Ishikawa (cell line): ENCODE measurements around the gene TBC1D4.

Experiments
- CEBPB ChIP-seq: IDR thresholded peaks from 2 replicates; pipeline ENCODE4 v1.6.1; 2012
- CREB1 ChIP-seq: IDR thresholded peaks from 2 replicates; pipeline ENCODE4 v1.6.1; 2012; ENCODE audit warnings: low read depth
- EGR1 ChIP-seq: IDR thresholded peaks from 2 replicates; pipeline ENCODE4 v1.6.1; 2012
- EP300 ChIP-seq: IDR thresholded peaks from 2 replicates; pipeline ENCODE4 v1.6.1; 2012; ENCODE audit warnings: borderline replicate concordance
- FOXM1 ChIP-seq: IDR thresholded peaks from 2 replicates; pipeline ENCODE4 v1.6.1; 2012; ENCODE audit warnings: low read depth, borderline replicate concordance
- NFIC ChIP-seq: IDR thresholded peaks from 2 replicates; pipeline ENCODE4 v1.6.1; 2012
- RAD21 ChIP-seq: IDR thresholded peaks from 2 replicates; pipeline ENCODE4 v1.6.1; 2012; ENCODE audit warnings: low read depth
- TAF1 ChIP-seq: IDR thresholded peaks from 2 replicates; pipeline ENCODE4 v1.6.1; 2012; ENCODE audit warnings: low read depth, mild to moderate bottlenecking
- TCF12 ChIP-seq: IDR thresholded peaks from 2 replicates; pipeline ENCODE4 v1.6.1; 2012; ENCODE audit warnings: low read depth
- TEAD4 ChIP-seq: IDR thresholded peaks from 2 replicates; pipeline ENCODE4 v1.6.1; 2012
- YY1 ChIP-seq: IDR thresholded peaks from 2 replicates; pipeline ENCODE4 v1.6.1; 2012; ENCODE audit warnings: low read depth
- ZBTB7A ChIP-seq: IDR thresholded peaks from 2 replicates; pipeline ENCODE4 v1.6.1; 2012; ENCODE audit warnings: low read depth
- TF ChIP-seq, protein P1 (sequence below): IDR thresholded peaks from 2 replicates; pipeline ENCODE4 v1.6.1; 2012; ENCODE audit warnings: low read depth, mild to moderate bottlenecking
- TF ChIP-seq, protein P2 (sequence below): IDR thresholded peaks from 2 replicates; pipeline ENCODE4 v1.6.1; 2012
- TF ChIP-seq, protein P3 (sequence below): IDR thresholded peaks from 2 replicates; pipeline ENCODE4 v1.6.1; 2012

Gene TBC1D4

GRCh38 chr13:75447493-75447892, 34.5 kb downstream of the TBC1D4 start:
- TF ChIP-seq YY1 (no peak), TCF12 (no peak), CEBPB (no peak), FOXM1 (no peak), NFIC (no peak), TAF1 (no peak), EP300 (no peak)
- TF ChIP-seq, protein P1, sequence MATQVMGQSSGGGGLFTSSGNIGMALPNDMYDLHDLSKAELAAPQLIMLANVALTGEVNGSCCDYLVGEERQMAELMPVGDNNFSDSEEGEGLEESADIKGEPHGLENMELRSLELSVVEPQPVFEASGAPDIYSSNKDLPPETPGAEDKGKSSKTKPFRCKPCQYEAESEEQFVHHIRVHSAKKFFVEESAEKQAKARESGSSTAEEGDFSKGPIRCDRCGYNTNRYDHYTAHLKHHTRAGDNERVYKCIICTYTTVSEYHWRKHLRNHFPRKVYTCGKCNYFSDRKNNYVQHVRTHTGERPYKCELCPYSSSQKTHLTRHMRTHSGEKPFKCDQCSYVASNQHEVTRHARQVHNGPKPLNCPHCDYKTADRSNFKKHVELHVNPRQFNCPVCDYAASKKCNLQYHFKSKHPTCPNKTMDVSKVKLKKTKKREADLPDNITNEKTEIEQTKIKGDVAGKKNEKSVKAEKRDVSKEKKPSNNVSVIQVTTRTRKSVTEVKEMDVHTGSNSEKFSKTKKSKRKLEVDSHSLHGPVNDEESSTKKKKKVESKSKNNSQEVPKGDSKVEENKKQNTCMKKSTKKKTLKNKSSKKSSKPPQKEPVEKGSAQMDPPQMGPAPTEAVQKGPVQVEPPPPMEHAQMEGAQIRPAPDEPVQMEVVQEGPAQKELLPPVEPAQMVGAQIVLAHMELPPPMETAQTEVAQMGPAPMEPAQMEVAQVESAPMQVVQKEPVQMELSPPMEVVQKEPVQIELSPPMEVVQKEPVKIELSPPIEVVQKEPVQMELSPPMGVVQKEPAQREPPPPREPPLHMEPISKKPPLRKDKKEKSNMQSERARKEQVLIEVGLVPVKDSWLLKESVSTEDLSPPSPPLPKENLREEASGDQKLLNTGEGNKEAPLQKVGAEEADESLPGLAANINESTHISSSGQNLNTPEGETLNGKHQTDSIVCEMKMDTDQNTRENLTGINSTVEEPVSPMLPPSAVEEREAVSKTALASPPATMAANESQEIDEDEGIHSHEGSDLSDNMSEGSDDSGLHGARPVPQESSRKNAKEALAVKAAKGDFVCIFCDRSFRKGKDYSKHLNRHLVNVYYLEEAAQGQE = no peak
- TF ChIP-seq, protein P2, sequence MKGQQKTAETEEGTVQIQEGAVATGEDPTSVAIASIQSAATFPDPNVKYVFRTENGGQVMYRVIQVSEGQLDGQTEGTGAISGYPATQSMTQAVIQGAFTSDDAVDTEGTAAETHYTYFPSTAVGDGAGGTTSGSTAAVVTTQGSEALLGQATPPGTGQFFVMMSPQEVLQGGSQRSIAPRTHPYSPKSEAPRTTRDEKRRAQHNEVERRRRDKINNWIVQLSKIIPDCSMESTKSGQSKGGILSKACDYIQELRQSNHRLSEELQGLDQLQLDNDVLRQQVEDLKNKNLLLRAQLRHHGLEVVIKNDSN = no peak

GRCh38 chr13:75446874-75447273, 35.1 kb downstream of the TBC1D4 start:
- TF ChIP-seq NFIC = no peak
- TF ChIP-seq, protein P3, sequence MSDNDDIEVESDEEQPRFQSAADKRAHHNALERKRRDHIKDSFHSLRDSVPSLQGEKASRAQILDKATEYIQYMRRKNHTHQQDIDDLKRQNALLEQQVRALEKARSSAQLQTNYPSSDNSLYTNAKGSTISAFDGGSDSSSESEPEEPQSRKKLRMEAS = no peak

- TF ChIP-seq YY1 (no peak), RAD21 (no peak), TCF12 (no peak), EP300 (no peak), EGR1 (no peak), TEAD4 (no peak), CREB1 (no peak), ZBTB7A (no peak), NFIC (no peak), TAF1 (no peak)
- TF ChIP-seq, protein P2 = no peak
- TF ChIP-seq, protein P1 = no peak
- TF ChIP-seq, protein P3 = no peak
Measured at GRCh38 chr13:75445717-75446499, 36.1 kb downstream of the TBC1D4 start.

DNA sequence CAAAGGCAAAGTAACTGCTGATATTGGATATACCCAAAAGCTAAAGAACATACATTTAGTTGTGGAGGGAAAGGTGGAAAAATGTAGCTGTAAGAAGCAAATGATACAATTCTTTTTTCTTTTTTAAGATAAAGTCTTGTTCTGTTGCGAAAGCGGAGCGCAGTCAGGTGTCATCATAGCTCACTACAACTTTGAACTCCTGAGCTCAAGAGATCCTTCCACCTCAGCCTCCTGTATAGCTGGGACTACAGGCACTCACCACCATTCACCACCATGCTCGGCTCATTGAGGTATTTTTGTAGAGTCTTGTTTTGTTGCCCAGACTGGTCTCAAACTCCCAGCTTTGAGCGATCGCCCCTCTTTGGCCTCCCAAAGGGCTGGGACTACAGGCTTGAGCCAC, 38.0 kb downstream of the TBC1D4 start:
- TF ChIP-seq RAD21 (no peak), EGR1 (no peak), YY1 (no peak), FOXM1 (no peak), EP300 (no peak), NFIC (no peak), TAF1 (no peak)
- TF ChIP-seq, protein P2 = no peak
- TF ChIP-seq, protein P1 = no peak
- TF ChIP-seq, protein P3 = no peak
